Measurements from ENCODE around the gene PLEKHA7.
"Not testable (repeated sequence)": the region's sequence is repeated elsewhere in the genome, so short reads cannot be mapped to it uniquely, and the experiment has no call there.

The PLEKHA7 gene

GRCh38 chr11:16889905-16890304 is 124.3 kb downstream of the PLEKHA7 start:
- DNase-seq (ENCODE audit: low read depth in 4 of 4, low spot score in 1 of 4), result no peak

- DNase-seq (ENCODE audit: low read depth in 4 of 4, low spot score in 1 of 4), result not testable (repeated sequence)
Measured at GRCh38 chr11:16889010-16889409, 125.2 kb downstream of the PLEKHA7 start.

DNA sequence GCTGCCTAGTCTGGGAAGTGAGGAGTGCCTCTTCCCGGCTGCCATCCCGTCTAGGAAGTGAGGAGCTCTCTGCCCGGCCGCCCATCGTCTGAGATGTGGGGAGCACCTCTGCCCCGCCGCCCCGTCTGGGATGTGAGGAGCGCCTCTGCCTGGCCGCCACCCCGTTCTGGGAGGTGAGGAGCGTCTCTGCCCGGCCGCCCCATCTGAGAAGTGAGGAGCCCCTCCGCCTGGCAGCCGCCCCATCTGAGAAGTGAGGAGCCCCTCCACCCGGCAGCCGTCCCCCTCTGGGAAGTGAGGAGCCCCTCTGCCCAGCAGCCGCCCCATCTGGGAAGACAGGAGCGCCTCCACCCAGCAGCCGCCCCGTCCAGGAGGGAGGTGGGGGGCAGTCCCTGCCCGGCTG is 126.3 kb downstream of the PLEKHA7 start:
- DNase-seq (ENCODE audit: low read depth in 4 of 4, low spot score in 1 of 4), result not testable (repeated sequence)

DNA sequence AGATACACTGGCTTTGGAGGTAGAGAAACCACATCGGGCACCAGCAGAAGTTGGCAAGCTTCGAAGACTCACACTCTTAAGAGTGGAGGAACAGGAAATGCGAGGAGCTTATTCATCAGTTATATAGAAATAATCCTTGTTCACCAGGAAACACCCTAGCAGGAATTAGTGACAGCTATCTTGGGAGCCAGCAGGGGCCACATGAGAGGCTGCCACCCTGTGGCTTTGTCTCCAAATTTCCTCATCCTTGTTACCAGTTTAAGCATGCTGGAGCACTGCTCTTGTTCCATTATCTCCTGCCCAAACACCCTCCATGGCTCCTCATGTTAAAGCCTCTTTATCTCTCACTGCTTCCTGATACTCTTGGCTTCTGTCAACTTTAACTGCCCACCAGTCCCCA is 131.0 kb downstream of the PLEKHA7 start:
- no peak for DNase-seq (ENCODE audit: low read depth in 4 of 4, low spot score in 1 of 4)

DNA sequence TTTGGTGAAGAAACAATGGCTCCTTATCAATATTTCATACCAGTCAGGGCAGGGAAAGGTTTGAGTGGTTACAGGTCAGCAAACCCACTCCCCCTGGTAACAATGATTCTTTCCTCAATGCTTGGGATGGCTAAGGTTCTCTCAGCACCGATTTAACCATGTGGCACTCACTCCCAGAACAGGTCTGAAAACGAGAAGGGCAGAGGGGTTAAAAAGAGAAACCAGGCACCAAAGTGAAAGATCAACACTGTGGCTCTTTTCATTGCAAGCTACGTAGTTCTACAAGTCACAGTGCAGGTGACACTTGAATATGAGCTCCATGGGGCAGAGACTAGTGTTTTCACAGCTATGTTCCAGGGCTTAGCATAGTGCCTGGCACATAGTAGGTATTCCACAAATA is 132.4 kb downstream of the PLEKHA7 start:
- DNase-seq (ENCODE audit: low read depth in 4 of 4, low spot score in 1 of 4), result no peak

DNA sequence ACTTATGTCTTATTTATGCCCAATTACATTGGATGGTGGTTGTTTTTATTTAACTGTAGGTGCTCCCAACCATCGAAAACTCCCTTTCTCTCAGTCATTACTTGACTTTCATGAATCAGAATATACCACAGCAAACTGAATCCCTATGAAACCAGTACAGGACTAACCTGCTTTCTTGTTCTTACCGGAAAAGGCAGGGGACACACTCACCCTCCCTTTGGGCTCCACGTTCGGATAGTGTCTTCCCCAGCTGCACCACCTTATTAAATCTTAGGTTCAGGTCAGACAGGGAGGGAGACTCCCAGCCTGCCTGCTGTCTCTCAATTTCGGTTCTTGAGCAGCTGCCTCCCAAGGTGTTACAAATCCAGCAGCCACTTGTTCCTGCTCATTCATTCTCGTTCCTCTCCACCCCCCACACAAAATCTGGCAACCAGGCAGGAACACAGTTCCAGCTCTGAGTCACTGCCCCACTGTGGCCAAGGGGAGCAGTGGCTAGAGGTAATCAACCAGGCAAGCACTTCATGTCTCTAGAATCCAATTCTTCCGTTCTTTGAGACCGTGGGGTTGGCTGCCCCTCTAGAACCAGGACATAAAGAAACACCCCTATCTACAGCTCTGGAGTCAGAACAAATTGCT is 133.0 kb downstream of the PLEKHA7 start:
- DNase-seq (ENCODE audit: low read depth in 4 of 4, low spot score in 1 of 4), result no peak

- DNase-seq (ENCODE audit: low read depth in 4 of 4, low spot score in 1 of 4), result no peak
Measured at GRCh38 chr11:16880184-16880801, 133.9 kb downstream of the PLEKHA7 start.

DNA sequence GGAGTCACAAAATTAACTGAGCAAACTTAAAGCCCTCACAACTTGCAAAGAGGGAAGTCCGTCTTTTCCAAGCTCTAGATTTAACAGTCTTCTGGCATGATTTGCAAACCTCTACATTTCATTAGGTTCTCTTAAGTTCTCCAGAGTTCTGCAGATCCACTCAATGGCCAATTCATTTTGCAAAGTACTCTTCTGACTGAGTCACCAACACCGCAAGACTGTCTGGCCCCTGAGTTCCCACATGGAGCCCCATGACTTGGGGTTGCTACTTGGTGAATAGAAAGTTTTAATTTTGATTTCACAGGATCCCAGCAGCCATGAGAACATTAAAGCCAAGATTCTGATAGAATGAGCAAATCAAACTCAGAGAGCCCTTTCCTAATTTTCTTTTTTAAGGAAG is 134.5 kb downstream of the PLEKHA7 start:
- no peak for DNase-seq (ENCODE audit: low read depth in 4 of 4, low spot score in 1 of 4)

- DNase-seq (ENCODE audit: low read depth in 4 of 4, low spot score in 1 of 4), result no peak
Measured at GRCh38 chr11:16876837-16877236, 137.4 kb downstream of the PLEKHA7 start.

GRCh38 chr11:16876053-16876752 is 138.0 kb downstream of the PLEKHA7 start:
- no peak for DNase-seq (ENCODE audit: low read depth in 4 of 4, low spot score in 1 of 4)

DNA sequence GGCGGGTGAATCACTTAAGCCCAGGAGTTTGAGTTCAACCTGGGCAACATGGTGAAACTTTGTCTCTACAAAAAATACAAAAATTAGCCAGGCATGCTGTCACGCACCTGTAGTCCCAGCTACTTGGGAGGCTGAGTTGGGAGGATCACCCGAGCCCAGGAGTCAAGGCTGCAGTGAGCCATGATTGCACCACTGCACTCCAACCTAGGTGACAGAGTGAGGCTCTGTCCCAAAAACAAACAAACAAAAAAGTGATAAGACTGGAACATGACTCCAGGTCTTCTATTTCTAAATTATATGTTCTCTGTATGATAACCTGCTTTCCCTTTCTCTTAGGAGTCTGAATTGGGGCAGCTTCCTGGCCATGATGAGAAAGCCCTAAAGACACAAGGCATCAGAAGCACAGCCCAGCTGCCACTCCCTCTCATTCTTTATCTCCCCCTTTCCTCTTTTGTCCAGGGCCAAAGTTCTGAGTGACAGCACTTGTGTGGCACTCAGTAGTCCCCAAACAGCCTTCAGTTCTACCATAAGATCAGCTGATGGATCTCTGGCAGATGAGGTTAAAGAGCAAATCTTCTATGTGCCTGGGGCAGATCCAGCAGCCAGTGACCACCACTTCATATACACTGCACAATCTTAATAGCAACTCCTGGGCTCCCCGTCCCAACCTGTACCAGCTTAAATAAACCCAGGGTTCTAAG is 139.8 kb downstream of the PLEKHA7 start:
- DNase-seq (ENCODE audit: low read depth in 4 of 4, low spot score in 1 of 4), result no peak

DNA sequence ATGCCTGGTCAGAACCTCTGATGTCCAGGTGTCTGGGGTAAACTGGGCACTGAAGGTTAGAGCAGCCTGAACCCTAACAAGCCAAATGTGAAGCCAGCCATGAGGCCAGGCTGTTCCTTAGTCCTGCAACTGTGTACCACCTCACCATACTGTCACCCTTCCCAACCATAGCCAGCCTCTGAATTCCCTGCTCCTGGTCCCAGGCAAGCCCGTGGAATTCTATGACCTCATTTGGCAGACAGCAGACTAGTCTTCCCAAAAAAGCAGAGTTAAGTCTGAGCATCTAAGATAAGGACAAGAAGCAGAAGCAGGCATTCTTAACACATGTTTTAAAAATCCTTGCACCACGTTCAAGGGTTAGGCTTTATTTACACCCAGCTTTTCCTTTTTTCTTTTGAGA is 140.9 kb downstream of the PLEKHA7 start:
- DNase-seq (ENCODE audit: low read depth in 4 of 4, low spot score in 1 of 4), result no peak

DNA sequence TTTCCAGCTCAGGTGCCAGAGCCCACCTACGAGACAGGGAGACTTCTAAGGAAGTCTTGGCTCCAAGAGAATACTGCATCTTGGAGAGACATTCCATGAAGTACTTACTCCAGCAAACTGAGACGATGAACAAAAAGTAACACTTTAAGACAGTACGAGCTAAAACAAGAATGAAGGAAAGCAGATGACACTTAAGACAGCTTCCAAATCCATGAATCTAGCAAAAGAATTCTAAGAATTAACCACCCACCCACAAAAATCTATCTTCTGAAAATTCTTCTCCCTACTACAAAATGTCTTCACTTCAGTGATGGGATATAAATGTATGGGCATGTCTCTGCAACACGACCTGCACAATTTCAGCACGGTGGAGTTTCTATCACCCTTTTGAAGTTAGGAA is 142.8 kb downstream of the PLEKHA7 start:
- no peak for DNase-seq (ENCODE audit: low read depth in 4 of 4, low spot score in 1 of 4)

- no peak for DNase-seq (ENCODE audit: low read depth in 4 of 4, low spot score in 1 of 4)
Measured at GRCh38 chr11:16867097-16867496, 147.1 kb downstream of the PLEKHA7 start.

DNA sequence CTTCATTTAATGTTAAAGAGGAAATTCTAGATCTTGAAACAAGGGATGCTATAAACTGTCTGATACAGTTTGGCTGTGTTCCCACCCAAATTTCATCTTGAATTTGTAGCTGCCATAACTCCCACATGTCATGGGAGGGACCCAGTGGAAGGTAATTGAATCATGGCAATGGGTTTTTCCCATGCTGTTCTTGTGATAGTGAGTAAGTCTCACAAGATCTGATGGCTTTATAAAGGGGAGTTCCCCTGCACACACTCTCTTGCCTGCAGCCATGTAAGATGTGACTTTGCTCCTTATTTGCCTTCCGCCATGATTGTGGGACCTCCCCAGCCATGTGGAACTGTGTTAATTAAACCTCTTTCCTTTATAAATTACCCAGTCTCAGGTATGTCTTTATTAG is 149.8 kb downstream of the PLEKHA7 start:
- peak in 3 of 4 experiments; percentile 2 to 14 (median 7) for DNase-seq (ENCODE audit: low read depth in 4 of 4, low spot score in 1 of 4)

DNA sequence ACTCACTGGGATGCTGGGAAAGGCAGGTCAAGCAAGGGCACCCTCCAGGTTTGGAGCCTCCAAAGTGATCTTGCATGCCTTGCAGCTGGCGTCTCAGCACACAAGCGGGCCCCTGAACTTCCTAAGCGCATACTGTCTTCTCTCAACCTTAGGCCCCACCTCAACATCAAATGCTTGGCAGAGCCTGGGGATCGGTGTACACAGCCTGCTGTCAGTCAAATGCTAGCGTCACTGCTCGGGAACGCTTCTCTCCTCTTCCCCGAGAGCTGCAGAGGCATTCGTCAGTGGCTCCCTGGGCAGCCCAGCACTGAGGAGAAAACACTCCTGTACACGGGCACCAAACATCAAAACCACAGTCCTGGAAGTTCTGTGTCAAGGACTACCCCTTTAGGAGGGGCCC is 150.8 kb downstream of the PLEKHA7 start:
- DNase-seq (ENCODE audit: low read depth in 4 of 4, low spot score in 1 of 4), result no peak

DNA sequence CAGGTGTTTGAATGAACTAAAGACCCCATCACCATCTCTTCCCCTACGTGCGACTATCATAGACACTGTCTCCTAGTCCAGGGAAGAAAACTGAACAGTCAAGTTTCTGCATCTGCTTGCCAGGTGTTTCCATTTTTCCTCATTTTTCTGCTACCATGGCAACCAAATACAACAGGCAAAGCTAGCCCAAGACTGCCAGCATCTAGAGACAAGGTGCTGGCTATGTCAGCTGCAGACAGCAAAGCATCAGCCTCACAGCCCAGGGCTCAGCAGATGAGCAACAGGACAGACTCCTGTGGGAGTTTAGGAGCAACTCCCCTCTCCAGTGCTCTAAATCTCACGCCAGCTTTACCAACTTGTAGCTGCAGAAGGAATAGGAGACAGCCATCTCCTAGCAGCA is 151.5 kb downstream of the PLEKHA7 start:
- no peak for DNase-seq (ENCODE audit: low read depth in 4 of 4, low spot score in 1 of 4)

DNA sequence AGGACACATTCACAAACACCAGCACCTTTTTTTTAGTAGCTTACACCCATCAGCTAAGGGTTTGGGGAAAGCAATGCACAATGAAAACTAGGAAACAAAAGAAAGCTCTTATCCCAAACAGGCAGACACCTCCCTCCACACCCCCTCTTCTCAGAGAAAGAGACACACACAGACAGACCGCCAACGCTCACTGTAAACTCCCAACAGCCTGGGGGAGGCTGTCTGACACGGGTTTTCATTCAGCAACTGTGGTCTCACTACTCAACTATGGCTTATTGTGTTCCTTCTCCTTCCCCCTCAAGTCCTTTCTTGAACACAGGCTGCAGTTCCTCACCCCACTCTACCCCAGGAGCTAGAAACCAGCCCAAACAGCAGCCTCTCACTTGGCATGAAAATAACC is 152.4 kb downstream of the PLEKHA7 start:
- DNase-seq (ENCODE audit: low read depth in 4 of 4, low spot score in 1 of 4), result no peak

DNA sequence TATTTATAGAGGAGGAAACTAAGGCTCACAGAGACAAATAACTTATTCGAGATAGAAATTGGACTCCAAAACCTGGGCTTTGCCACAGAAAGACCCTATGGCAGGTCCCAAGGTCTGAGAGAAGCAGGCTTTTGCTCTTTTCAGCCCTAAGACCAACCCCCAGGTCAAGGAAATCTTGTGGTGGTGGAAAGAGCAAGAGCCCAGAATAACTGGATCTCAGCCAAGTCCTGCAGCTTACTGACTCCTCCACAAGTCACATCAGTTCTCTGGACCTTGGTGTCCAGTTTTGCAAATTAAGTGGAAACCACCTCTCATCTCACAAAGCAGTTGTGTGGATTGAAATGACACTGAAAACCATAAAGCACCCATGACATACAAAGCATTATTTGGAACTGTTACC is 153.6 kb downstream of the PLEKHA7 start:
- no peak for DNase-seq (ENCODE audit: low read depth in 4 of 4, low spot score in 1 of 4)

- no peak for DNase-seq (ENCODE audit: low read depth in 4 of 4, low spot score in 1 of 4)
Measured at GRCh38 chr11:16859651-16860050, 154.6 kb downstream of the PLEKHA7 start.

- no peak for DNase-seq (ENCODE audit: low read depth in 4 of 4, low spot score in 1 of 4)
Measured at GRCh38 chr11:16857186-16857585, 157.0 kb downstream of the PLEKHA7 start.

GRCh38 chr11:16856022-16856471 is 158.2 kb downstream of the PLEKHA7 start:
- DNase-seq (ENCODE audit: low read depth in 4 of 4, low spot score in 1 of 4), result no peak
